NT2/D1 (cell line): Measurements from ENCODE around the gene GSTO2.

Source experiments
- DNase-seq: peaks from one replicate; pipeline ENCODE4 v3.0.0-alpha.2; 2011; ENCODE audit warnings: low read depth, low spot score
- H3K27me3 ChIP-seq: 2 replicates; pipeline ENCODE4 v1.6.0; 2011; ENCODE audit warnings: mild to moderate bottlenecking; ENCODE audit not compliant: insufficient read length, insufficient read depth
- H3K36me3 ChIP-seq: 2 replicates; pipeline ENCODE4 v1.6.1; 2011; ENCODE audit warnings: mild to moderate bottlenecking, low read length, mixed read lengths; ENCODE audit not compliant: insufficient read depth, insufficient read length
- H3K4me1 ChIP-seq: 2 replicates; pipeline ENCODE4 v1.5.1; 2011; ENCODE audit not compliant: insufficient read depth, insufficient read length
- H3K4me3 ChIP-seq: 2 replicates; pipeline ENCODE4 v1.5.1; 2011; ENCODE audit warnings: low read depth; ENCODE audit not compliant: insufficient read length
- H3K9ac ChIP-seq: 2 replicates; pipeline ENCODE4 v1.6.0; 2011; ENCODE audit warnings: low read depth; ENCODE audit not compliant: insufficient read length
- H3K9me3 ChIP-seq: 2 replicates; pipeline ENCODE4 v1.5.1; 2011; ENCODE audit warnings: mild to moderate bottlenecking, low read length; ENCODE audit not compliant: insufficient read depth
- SUZ12 ChIP-seq: IDR thresholded peaks from 2 replicates; pipeline ENCODE4 v1.6.1; 2011; ENCODE audit not compliant: insufficient read length, insufficient read depth; ENCODE audit errors: extremely low read depth
- YY1 ChIP-seq: IDR thresholded peaks from 2 replicates; pipeline ENCODE4 v1.6.1; 2011; ENCODE audit not compliant: insufficient read length, insufficient read depth
- ZNF274 ChIP-seq: IDR thresholded peaks from 2 replicates; pipeline ENCODE4 v1.6.1; 2011; ENCODE audit warnings: mild to moderate bottlenecking, low read depth, low read length

GSTO2 gene

DNA sequence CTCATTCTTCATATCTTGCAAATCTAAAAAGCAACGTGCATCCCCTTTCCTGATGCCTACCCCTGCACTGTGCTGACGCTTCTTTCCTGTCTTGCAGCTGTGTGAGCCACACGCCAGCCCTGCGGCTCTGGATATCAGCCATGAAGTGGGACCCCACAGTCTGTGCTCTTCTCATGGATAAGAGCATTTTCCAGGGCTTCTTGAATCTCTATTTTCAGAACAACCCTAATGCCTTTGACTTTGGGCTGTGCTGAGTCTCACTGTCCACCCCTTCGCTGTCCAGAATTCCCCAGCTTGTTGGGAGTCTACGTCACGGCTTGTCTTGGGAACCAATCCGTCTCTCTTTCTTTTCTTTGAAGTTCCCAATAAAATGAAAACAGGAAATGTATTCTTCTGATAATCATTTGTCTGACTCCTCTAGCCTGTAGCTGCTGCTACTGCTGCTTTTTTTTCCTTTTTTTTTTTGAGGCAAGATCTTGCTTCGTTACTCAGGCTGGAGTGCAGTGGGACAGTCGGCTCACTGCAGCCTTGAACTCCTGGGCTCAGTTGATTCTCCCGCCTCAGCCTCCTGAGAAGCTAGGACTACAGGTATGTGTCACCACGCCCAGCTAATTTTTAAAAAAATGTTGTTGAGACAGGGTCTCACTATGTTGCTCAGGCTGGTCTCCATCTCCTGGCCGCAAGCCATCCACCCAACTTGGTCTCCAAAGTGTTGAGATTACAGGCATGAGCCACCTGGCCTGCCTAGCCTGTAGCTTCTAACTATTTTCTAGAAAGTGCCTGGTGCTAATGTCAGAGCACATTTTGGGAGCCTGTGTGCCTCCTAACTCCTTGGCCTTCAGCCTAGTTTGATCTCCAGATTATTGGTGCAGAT is 30.3 kb downstream of the GSTO2 start:
- no peaks in the 10 kb centered on the region for H3K36me3 ChIP-seq
- no peak overlapping the region for H3K9ac ChIP-seq
- no peaks in the 10 kb centered on the region for H3K4me1 ChIP-seq
- no peak for TF ChIP-seq ZNF274
- TF ChIP-seq YY1, result no peak
- no peak for TF ChIP-seq SUZ12
- peaks cover 19% of the 10 kb centered on the region; the same call in 1 of the 2 replicates for H3K9me3 ChIP-seq
- H3K27me3 ChIP-seq, result no peaks in the 10 kb centered on the region
- no peak overlapping the region for H3K4me3 ChIP-seq
- DNase-seq, result no peak

DNA sequence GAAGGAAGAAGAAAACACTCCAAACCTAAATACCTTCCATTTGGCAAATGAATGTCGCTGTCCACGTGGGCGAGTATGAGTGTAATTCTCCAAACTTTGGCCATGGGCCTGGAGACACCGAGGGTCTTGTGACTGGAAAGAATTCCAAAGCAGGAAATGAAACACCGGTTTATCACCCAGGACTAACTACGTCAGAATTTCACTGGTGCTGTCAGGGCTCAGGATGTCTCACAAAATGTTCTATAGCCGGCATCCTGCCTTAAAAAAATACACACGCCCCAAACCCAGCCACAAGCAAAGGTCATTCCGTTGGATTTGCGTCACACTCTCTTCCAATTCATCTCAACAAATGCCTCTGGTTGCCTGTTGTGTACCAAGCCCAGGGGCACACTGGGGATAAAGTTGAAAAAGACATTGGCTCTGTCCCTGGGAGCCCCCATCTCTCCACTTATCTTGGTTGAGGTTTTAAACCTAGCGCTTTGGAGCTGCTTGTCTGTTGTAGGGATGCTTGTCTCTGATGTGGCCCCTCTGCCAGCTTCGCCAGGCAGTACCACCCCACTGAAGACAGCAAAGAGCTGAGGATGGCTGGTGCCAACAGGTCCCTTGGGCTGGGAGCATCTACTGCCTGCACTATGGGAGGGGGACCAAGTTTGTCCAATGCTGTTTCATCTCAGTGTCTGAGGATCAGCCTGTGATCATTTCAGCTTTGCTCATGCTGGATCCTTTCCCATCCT is 31.2 kb downstream of the GSTO2 start:
- no peak overlapping the region for H3K4me3 ChIP-seq

DNA sequence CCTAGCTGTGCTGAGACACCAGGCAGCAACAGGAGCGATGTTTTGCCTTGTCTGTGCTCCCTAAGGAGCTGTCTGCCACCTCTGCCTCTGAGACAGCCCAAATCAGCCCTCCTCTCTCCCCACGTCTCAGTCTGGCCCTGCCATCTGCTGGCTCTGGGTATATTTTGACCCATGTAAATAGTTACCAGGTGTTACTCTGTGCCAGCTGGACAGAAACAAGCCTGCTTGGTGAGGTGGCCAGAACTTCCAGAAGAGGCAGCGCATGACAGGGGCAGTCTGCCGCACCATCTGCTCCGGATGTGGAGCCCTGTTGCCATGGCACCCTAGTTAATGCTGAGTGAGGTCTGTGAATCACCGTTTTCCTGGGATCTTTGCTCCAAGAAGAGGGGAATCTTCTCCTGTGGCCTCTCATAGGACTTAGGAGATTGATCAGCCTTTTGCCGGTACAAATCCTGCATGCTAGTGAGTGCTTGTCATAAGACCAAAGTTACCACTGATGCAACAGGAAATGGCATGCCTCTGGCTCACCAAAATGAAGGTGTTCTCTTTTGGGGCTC is 31.8 kb downstream of the GSTO2 start:
- H3K4me1 ChIP-seq, result no peaks in the 10 kb centered on the region
- no peak for DNase-seq
- TF ChIP-seq SUZ12 (no peak), ZNF274 (no peak), YY1 (no peak)
- no peaks in the 10 kb centered on the region for H3K36me3 ChIP-seq
- peaks cover 27% of the 10 kb centered on the region; the same call in 1 of the 2 replicates for H3K9me3 ChIP-seq
- no peaks in the 10 kb centered on the region for H3K27me3 ChIP-seq
- H3K4me3 ChIP-seq, result no peak overlapping the region
- no peak overlapping the region for H3K9ac ChIP-seq

More for the DNA sequence above, 31.2 kb downstream of the GSTO2 start:
- Histone ChIP-seq H3K9me3 (peaks cover 27% of the 10 kb centered on the region; the same call in 1 of the 2 replicates), H3K36me3 (no peaks in the 10 kb centered on the region), H3K4me1 (no peaks in the 10 kb centered on the region), H3K9ac (no peak overlapping the region), H3K27me3 (no peaks in the 10 kb centered on the region)
- DNase-seq, result no peak
- TF ChIP-seq YY1 (no peak), ZNF274 (no peak), SUZ12 (no peak)

DNA sequence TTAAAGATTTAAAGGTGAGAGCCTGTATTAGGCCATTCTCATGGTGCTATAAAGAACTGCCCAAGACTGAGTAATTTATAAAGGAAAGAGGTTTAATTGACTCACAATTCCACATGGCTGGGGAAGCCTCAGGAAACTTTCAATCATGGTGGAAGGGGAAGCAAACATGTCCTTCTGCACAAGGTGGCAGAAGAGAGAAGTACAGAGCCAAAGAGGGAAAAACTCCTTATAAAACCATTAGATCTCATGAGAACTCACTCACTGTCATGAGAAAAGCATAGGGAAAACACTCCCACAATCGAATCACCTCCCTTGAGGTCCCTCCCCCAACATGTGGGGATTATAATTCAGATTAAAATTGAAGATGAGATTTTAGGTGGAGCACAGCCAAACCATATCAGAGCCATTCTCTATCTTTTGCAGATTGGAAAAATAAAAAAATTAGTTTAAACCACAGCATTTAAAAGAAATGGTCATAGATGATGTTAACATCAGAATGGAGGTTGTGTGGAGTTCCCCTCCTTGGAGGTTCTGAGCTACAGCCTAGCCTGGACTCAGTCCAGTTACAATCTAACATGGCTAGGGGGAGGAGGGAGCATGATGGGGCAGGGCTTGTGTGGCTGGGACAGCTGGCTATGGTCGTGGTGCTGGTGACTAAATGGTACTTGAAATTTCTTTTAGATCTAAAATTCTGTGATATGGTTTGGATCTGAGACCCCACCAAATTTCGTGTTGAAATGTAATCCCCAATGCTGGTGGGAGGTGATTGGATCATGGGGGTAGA is 33.1 kb downstream of the GSTO2 start:
- Histone ChIP-seq H3K9me3 (peaks cover 27% of the 10 kb centered on the region; the same call in 1 of the 2 replicates), H3K36me3 (no peaks in the 10 kb centered on the region), H3K9ac (no peak overlapping the region)

DNA sequence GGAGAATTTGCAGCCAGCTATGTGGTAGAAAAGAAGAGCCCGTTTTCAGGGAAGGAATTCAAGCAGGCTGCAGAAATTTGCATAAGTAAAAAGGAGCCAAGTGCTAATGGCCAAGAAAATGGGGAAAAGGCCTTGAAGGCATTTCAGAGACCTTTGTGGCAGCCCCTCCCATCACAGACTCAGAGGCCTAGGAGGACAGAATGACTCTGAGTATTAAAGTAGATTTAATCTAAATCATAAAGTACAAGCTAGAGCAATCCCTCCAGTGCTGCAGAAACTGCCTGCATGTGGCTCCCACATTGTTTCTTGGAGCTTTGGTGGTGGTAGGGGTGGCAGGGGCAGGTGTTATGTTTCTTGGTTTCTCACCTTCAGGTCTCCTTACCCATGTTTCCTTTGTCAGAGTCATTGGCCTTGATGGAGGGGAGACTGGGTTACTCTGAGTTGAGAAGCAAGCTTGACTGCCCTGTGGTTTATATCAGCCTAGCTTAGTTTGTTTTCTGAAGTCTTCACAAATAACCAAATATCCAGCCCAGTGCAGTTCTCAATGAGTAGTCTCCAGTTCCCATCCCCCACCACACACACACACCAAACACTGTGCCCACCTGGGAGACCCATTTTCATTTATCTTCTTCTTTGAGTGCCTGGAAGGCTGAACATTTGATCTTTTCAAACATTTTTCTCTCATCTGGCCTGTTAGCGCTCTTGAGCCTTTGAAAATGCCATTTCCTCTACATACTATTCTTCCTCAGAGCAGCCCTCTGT is 34.8 kb downstream of the GSTO2 start:
- Histone ChIP-seq H3K36me3 (no peaks in the 10 kb centered on the region), H3K9me3 (peaks cover 27% of the 10 kb centered on the region; the same call in 1 of the 2 replicates), H3K27me3 (no peaks in the 10 kb centered on the region), H3K4me3 (no peak overlapping the region), H3K4me1 (no peaks in the 10 kb centered on the region), H3K9ac (no peak overlapping the region)
- no peak for TF ChIP-seq YY1
- no peak for TF ChIP-seq ZNF274
- no peak for TF ChIP-seq SUZ12
- no peak for DNase-seq

More for the DNA sequence above, 33.1 kb downstream of the GSTO2 start:
- DNase-seq, result no peak
- Histone ChIP-seq H3K4me1 (no peaks in the 10 kb centered on the region), H3K27me3 (no peaks in the 10 kb centered on the region), H3K4me3 (no peak overlapping the region)
- TF ChIP-seq YY1 (no peak), SUZ12 (no peak), ZNF274 (no peak)

DNA sequence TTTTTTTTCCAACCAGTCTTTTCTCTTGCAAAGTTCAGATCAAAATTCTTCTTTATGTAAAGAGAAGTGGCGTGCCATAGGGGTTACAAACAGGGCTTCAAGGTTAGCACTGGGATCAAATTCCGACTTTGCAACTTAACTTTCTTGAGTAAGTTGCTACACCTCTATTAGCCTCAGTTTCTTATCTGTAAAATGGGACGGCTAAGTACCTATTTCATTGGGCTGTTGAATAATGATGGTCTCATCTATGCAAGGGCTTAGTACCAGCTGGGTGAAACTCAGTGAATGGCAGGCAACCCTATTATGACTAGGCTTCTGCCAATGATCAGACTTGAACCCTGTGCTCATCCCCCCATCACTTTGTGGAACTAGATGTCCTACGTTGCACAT is 35.4 kb downstream of the GSTO2 start:
- H3K9ac ChIP-seq, result no peak overlapping the region
- peaks cover 27% of the 10 kb centered on the region; the same call in 1 of the 2 replicates for H3K9me3 ChIP-seq
- TF ChIP-seq ZNF274 (no peak), SUZ12 (no peak), YY1 (no peak)
- H3K27me3 ChIP-seq, result no peaks in the 10 kb centered on the region
- DNase-seq, result no peak
- H3K36me3 ChIP-seq, result no peaks in the 10 kb centered on the region
- no peaks in the 10 kb centered on the region for H3K4me1 ChIP-seq
- no peak overlapping the region for H3K4me3 ChIP-seq
